Fibroblast of lung (primary cell): ENCODE measurements around the gene KIF6. TPM values are rescaled to one million over a fixed set of nuclear protein-coding genes. Genes with fewer than 3 reads are reported as not detected.

Experiments
- DNase-seq, 2 donors: peaks; one replicate each; pipeline versions ENCODE4 v3.0.0 to v3.0.0-alpha.2; 2010; ENCODE audit warnings: low read depth in 2 of 2
- H2AFZ ChIP-seq: 2 replicates; pipeline ENCODE4 v1.5.1; 2012; ENCODE audit warnings: low read length, control low read depth, inconsistent platforms
- H3K27ac ChIP-seq: 2 replicates; pipeline ENCODE4 v1.5.1; 2011; ENCODE audit warnings: low read length, control low read depth; ENCODE audit not compliant: insufficient read depth
- H3K27me3 ChIP-seq: 2 replicates; pipeline ENCODE4 v1.5.1; 2011; ENCODE audit warnings: mild to moderate bottlenecking, low read length; ENCODE audit not compliant: control insufficient read depth, insufficient read depth
- H3K36me3 ChIP-seq: 2 replicates; pipeline ENCODE4 v1.5.1; 2011; ENCODE audit warnings: low read length; ENCODE audit not compliant: control insufficient read depth, insufficient read depth
- H3K4me1 ChIP-seq: 2 replicates; pipeline ENCODE4 v1.5.1; 2011; ENCODE audit warnings: low read length; ENCODE audit not compliant: control insufficient read depth, insufficient read depth; ENCODE audit errors: extremely low read depth
- H3K4me2 ChIP-seq: 2 replicates; pipeline ENCODE4 v1.5.1; 2011; ENCODE audit warnings: low read length, control low read depth; ENCODE audit not compliant: insufficient read depth; ENCODE audit errors: extremely low read depth
- H3K4me3 ChIP-seq, 4 experiments: fragments of 200-600 bp in 1 of 4; sonication (generic) in 1 of 4; replicated peaks in 1 of 4; 2 replicates each; pipeline ENCODE4 v1.5.1; 2011 to 2016; ENCODE audit warnings: low read length in 4 of 4, low read depth in 3 of 4, mild to moderate bottlenecking in 3 of 4, control low read depth in 2 of 4, inconsistent platforms in 1 of 4, mixed read lengths in 1 of 4; ENCODE audit not compliant: insufficient read depth in 1 of 4; ENCODE audit errors: control extremely low read depth in 1 of 4
- H3K79me2 ChIP-seq: 2 replicates; pipeline ENCODE4 v1.5.1; 2012; ENCODE audit warnings: mild to moderate bottlenecking, low read length, inconsistent platforms; ENCODE audit not compliant: control insufficient read depth, insufficient read depth
- H3K9ac ChIP-seq: 2 replicates; pipeline ENCODE4 v1.5.1; 2011; ENCODE audit warnings: mild to moderate bottlenecking, low read length, control low read depth; ENCODE audit not compliant: insufficient read depth
- H3K9me3 ChIP-seq: 2 replicates; pipeline ENCODE4 v1.5.1; 2012; ENCODE audit warnings: low read depth, low read length; ENCODE audit not compliant: control insufficient read depth, insufficient read depth
- H4K20me1 ChIP-seq: 2 replicates; pipeline ENCODE4 v1.5.1; 2011; ENCODE audit warnings: low read length; ENCODE audit not compliant: control insufficient read depth, insufficient read depth; ENCODE audit errors: extremely low read depth
- EZH2 ChIP-seq: IDR thresholded peaks from 2 replicates; pipeline ENCODE4 v1.5.1; 2012; ENCODE audit warnings: low read length, control low read depth, mild to moderate bottlenecking; ENCODE audit errors: missing control alignments
- polyA minus RNA-seq: library from RNA; depleted of rRNA, polyadenylated mRNA; stranded (reverse); fragments of >200 nt; gene quantifications from 2 replicates; pipeline ENCODE4 v1.2.3, GENCODE V29; 2011; ENCODE audit warnings: low replicate concordance
- polyA plus RNA-seq, 2 donors: library from polyadenylated mRNA; depleted of rRNA in 1 of 2; stranded (reverse) in 1 of 2; unstranded in 1 of 2; fragments of >200 nt; gene quantifications; 2 replicates each; pipeline ENCODE4 v1.2.1, GENCODE V29; 2011 to 2012; ENCODE audit warnings: missing spikeins in 1 of 2
- total RNA-seq: library from RNA; depleted of rRNA; stranded (reverse); fragments of >200 nt; gene quantifications from 2 replicates; pipeline ENCODE4 v1.2.1, GENCODE V29; 2014
- TF ChIP-seq, protein P1 (sequence below), 2 donors: IDR thresholded peaks in 1 of 2; conservative IDR thresholded peaks in 1 of 2; 1 replicate in 1 of 2; 2 replicates in 1 of 2; pipeline ENCODE4 v1.5.1; 2011 to 2012; ENCODE audit warnings: low read length in 2 of 2, control low read depth in 1 of 2, inconsistent platforms in 1 of 2, low read depth in 1 of 2, mild to moderate bottlenecking in 1 of 2

KIF6 gene, protein sequence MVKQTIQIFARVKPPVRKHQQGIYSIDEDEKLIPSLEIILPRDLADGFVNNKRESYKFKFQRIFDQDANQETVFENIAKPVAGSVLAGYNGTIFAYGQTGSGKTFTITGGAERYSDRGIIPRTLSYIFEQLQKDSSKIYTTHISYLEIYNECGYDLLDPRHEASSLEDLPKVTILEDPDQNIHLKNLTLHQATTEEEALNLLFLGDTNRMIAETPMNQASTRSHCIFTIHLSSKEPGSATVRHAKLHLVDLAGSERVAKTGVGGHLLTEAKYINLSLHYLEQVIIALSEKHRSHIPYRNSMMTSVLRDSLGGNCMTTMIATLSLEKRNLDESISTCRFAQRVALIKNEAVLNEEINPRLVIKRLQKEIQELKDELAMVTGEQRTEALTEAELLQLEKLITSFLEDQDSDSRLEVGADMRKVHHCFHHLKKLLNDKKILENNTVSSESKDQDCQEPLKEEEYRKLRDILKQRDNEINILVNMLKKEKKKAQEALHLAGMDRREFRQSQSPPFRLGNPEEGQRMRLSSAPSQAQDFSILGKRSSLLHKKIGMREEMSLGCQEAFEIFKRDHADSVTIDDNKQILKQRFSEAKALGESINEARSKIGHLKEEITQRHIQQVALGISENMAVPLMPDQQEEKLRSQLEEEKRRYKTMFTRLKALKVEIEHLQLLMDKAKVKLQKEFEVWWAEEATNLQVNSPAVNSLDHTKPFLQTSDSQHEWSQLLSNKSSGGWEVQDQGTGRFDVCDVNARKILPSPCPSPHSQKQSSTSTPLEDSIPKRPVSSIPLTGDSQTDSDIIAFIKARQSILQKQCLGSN
- total RNA-seq (0.77 and 0.83 TPM in 2 replicates), polyA plus RNA-seq (0.24 and 0.28 TPM in 2 replicates), polyA minus RNA-seq (0.26 and 1.5 TPM in 2 replicates)
- 0.29 and 0.35 TPM in 2 replicates for polyA plus RNA-seq (2012)

DNA sequence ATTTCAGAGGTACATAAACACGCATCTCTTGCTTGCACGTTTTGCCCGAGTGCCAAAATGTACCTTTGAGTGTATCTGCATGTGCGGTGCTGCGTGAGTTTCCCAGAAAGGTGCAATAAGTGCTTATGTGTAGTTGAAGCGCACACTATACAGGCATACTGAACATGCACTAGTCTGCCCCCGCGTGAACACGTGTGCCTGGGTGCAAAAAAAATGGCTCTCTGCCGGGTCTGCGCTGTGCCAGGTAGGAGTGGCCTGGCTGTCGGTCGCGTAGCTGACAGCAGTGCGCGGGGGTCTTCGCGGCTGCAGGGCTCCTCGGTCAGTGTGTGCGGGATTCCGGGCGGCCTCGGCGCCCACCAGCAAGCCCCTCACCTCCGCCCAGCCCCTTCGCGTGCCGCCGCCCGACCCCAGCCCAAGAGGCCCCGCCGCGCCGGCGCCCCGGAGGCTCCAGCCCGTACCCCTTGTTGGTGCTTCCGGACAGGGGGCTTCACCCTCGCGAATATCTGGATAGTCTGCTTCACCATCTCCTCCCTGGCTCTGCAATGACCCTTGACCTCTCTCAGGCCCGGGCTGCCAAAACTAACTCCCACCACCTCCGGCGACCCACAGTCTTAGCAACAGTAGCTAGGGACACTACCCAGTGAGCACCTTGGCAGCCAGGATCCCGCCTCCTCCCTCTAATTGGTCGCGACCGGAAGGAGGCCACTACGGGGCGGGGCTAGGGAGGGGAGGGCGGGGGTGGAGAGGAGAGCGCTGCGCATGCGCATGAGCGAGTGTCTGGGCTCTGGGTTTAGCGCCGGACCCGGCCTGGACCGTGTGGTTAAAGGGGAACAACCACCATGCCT, at the start of gene KIF6:
TSS of gene KIF6 (minus strand) at position 622 of the 845 bp plus-strand sequence. CDS start at position 524, 98 bp downstream.
- TF ChIP-seq, protein P1, sequence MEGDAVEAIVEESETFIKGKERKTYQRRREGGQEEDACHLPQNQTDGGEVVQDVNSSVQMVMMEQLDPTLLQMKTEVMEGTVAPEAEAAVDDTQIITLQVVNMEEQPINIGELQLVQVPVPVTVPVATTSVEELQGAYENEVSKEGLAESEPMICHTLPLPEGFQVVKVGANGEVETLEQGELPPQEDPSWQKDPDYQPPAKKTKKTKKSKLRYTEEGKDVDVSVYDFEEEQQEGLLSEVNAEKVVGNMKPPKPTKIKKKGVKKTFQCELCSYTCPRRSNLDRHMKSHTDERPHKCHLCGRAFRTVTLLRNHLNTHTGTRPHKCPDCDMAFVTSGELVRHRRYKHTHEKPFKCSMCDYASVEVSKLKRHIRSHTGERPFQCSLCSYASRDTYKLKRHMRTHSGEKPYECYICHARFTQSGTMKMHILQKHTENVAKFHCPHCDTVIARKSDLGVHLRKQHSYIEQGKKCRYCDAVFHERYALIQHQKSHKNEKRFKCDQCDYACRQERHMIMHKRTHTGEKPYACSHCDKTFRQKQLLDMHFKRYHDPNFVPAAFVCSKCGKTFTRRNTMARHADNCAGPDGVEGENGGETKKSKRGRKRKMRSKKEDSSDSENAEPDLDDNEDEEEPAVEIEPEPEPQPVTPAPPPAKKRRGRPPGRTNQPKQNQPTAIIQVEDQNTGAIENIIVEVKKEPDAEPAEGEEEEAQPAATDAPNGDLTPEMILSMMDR (conservative IDR thresholded peaks at IDR 0.05 in 1 of 2, IDR thresholded peaks at IDR 0.05 in 1 of 2; ENCODE audit: low read depth in 1 of 2, low read length in 2 of 2): no peak
- no peak for TF ChIP-seq EZH2
- Histone ChIP-seq H4K20me1 (no peaks in the 10 kb centered on the region), H3K27ac (peak within 1 kb of the TSS; percentile 43), H3K9ac (peak within 1 kb of the TSS; percentile 68), H3K4me3 (peak within 1 kb of the TSS; percentile 49 to 76 (median 72)), H3K4me1 (no peaks in the 10 kb centered on the region), H3K9me3 (no peaks in the 10 kb centered on the region), H3K36me3 (no peaks in the 10 kb centered on the region), H2AFZ (peak within 1 kb of the TSS; percentile 83), H3K4me2 (peak within 1 kb of the TSS; percentile 48), H3K27me3 (no peaks in the 10 kb centered on the region), H3K79me2 (no peaks in the 10 kb centered on the region)
- DNase-seq: peak; percentile 82 to 85

DNA sequence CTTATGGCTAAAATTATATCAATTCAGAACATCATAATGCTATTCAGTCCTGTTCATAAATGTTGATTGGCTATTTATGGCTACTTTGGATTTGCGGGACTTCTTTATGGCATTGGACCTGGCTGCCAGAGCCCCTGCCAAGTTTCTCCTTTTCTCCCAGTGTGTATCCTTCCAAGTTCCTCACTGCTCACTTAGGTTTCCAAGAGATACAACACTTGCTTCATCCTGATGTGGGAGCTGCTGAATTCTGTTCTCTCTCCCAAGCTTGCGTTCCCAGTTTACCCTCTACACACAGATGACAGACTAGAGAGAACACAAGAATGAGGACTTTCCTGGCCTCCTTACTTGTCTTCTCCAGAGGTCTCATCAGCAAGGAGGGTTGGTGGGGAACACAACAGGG, 48.6 kb upstream of the KIF6 start:
- no peak for DNase-seq
- no peak overlapping the region for H3K9ac ChIP-seq
- no peak overlapping the region for H3K4me2 ChIP-seq
- H4K20me1 ChIP-seq: no peaks in the 10 kb centered on the region
- H3K27ac ChIP-seq: no peak overlapping the region
- TF ChIP-seq EZH2: no peak
- TF ChIP-seq, protein P1 (conservative IDR thresholded peaks at IDR 0.05 in 1 of 2, IDR thresholded peaks at IDR 0.05 in 1 of 2; ENCODE audit: low read depth in 1 of 2, low read length in 2 of 2): no peak
- no peak overlapping the region for H3K4me3 ChIP-seq
- H2AFZ ChIP-seq: no peak overlapping the region
- H3K36me3 ChIP-seq: no peaks in the 10 kb centered on the region
- no peaks in the 10 kb centered on the region for H3K27me3 ChIP-seq
- H3K79me2 ChIP-seq: no peaks in the 10 kb centered on the region
- H3K9me3 ChIP-seq: no peaks in the 10 kb centered on the region
- no peaks in the 10 kb centered on the region for H3K4me1 ChIP-seq
